Measurements from ENCODE around the gene PLXNA4. TPM values are rescaled to one million over a fixed set of nuclear protein-coding genes. Genes with fewer than 3 reads are reported as not detected.

Gene PLXNA4
- total and polyA plus RNA-seq, 4 donors, result 0.04 to 1.1 (median 0.41) TPM

DNA sequence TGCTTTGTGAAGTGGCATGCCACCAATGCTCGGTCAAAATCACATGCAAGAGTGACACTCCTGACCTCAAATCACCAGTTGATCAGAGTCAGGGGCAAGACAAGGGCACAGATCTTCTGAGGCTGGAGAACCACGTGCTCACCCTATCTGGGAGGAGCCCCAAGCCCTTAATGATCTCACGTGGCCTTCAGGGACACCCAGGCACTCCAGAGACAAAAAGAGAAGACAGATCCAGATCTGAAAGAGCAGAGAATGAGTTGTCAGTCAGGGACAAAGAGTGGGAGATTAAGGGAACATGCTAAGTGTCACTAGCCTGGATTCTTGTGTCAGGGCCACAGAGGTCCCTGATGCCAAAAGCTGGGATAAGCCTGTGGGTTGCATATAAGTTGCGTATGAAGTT, 134.3 kb downstream of the PLXNA4 start:
- no peaks in the 10 kb centered on the region for H3K27me3 ChIP-seq (ENCODE audit: control insufficient read depth in 4 of 4, insufficient read depth in 4 of 4, low read length in 3 of 4)
- no peaks in the 10 kb centered on the region for H3K36me3 ChIP-seq (ENCODE audit: control insufficient read depth in 4 of 4, insufficient read depth in 3 of 4, low read depth in 1 of 4, low read length in 3 of 4)
- H3K9ac ChIP-seq (ENCODE audit: low read depth in 1 of 2, low read length in 2 of 2), result no peak overlapping the region
- DNase-seq (ENCODE audit: low spot score), result no peak
- no peak overlapping the region for H3K27ac ChIP-seq (ENCODE audit: low read depth in 1 of 2, low read length in 2 of 2)
- no peaks in the 10 kb centered on the region for H3K4me1 ChIP-seq (ENCODE audit: control insufficient read depth in 4 of 4, insufficient read depth in 4 of 4, low read length in 3 of 4)
- no peak for TF ChIP-seq YY1 (IDR thresholded peaks at IDR 0.05)
- no peak for TF ChIP-seq HNF4A (conservative IDR thresholded peaks at IDR 0.05)
- TF ChIP-seq, protein P1, sequence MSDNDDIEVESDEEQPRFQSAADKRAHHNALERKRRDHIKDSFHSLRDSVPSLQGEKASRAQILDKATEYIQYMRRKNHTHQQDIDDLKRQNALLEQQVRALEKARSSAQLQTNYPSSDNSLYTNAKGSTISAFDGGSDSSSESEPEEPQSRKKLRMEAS (IDR thresholded peaks at IDR 0.05), result no peak
- TF ChIP-seq GABPA (IDR thresholded peaks at IDR 0.05 in 1 of 2, conservative IDR thresholded peaks at IDR 0.05 in 1 of 2), result no peak
- no peak for TF ChIP-seq HNF4G (IDR thresholded peaks at IDR 0.05)
- TF ChIP-seq, protein P2, sequence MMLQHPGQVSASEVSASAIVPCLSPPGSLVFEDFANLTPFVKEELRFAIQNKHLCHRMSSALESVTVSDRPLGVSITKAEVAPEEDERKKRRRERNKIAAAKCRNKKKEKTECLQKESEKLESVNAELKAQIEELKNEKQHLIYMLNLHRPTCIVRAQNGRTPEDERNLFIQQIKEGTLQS (IDR thresholded peaks at IDR 0.05), result no peak
- TF ChIP-seq FOXA1 (IDR thresholded peaks at IDR 0.05), result no peak
- TF ChIP-seq CTCF (IDR thresholded peaks at IDR 0.05; ENCODE audit: low read depth, low read length, missing input control), result no peak
- no peak for TF ChIP-seq ZBTB33 (IDR thresholded peaks at IDR 0.05)
- TF ChIP-seq EGR1 (IDR thresholded peaks at IDR 0.05; ENCODE audit: low read depth in 2 of 2), result no peak
- TF ChIP-seq, protein P3, sequence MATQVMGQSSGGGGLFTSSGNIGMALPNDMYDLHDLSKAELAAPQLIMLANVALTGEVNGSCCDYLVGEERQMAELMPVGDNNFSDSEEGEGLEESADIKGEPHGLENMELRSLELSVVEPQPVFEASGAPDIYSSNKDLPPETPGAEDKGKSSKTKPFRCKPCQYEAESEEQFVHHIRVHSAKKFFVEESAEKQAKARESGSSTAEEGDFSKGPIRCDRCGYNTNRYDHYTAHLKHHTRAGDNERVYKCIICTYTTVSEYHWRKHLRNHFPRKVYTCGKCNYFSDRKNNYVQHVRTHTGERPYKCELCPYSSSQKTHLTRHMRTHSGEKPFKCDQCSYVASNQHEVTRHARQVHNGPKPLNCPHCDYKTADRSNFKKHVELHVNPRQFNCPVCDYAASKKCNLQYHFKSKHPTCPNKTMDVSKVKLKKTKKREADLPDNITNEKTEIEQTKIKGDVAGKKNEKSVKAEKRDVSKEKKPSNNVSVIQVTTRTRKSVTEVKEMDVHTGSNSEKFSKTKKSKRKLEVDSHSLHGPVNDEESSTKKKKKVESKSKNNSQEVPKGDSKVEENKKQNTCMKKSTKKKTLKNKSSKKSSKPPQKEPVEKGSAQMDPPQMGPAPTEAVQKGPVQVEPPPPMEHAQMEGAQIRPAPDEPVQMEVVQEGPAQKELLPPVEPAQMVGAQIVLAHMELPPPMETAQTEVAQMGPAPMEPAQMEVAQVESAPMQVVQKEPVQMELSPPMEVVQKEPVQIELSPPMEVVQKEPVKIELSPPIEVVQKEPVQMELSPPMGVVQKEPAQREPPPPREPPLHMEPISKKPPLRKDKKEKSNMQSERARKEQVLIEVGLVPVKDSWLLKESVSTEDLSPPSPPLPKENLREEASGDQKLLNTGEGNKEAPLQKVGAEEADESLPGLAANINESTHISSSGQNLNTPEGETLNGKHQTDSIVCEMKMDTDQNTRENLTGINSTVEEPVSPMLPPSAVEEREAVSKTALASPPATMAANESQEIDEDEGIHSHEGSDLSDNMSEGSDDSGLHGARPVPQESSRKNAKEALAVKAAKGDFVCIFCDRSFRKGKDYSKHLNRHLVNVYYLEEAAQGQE (IDR thresholded peaks at IDR 0.05), result no peak
- TF ChIP-seq SP1 (IDR thresholded peaks at IDR 0.05), result no peak
- no peak for TF ChIP-seq JUND (IDR thresholded peaks at IDR 0.05)
- no peak for TF ChIP-seq TAF1 (conservative IDR thresholded peaks at IDR 0.05)
- no peak overlapping the region for H3K4me3 ChIP-seq (ENCODE audit: low read depth in 1 of 3, low read length in 3 of 3)
- H3K9me3 ChIP-seq (ENCODE audit: control insufficient read depth in 4 of 4, low read length in 3 of 4), result no peaks in the 10 kb centered on the region
- 82% methylated on average over 4 of the region's 4 CpGs for WGBS

GRCh38 chr7:132440151-132440550, 136.1 kb downstream of the PLXNA4 start:
- Histone ChIP-seq H3K9me3 (ENCODE audit: control insufficient read depth in 4 of 4, low read length in 3 of 4) (no peaks in the 10 kb centered on the region), H3K27me3 (ENCODE audit: control insufficient read depth in 4 of 4, insufficient read depth in 4 of 4, low read length in 3 of 4) (no peaks in the 10 kb centered on the region), H3K27ac (ENCODE audit: low read depth in 1 of 2, low read length in 2 of 2) (no peak overlapping the region), H3K4me3 (ENCODE audit: low read depth in 1 of 3, low read length in 3 of 3) (no peak overlapping the region), H3K9ac (ENCODE audit: low read depth in 1 of 2, low read length in 2 of 2) (no peak overlapping the region), H3K36me3 (ENCODE audit: control insufficient read depth in 4 of 4, insufficient read depth in 3 of 4, low read depth in 1 of 4, low read length in 3 of 4) (no peaks in the 10 kb centered on the region), H3K4me1 (ENCODE audit: control insufficient read depth in 4 of 4, insufficient read depth in 4 of 4, low read length in 3 of 4) (no peaks in the 10 kb centered on the region)
- DNase-seq (ENCODE audit: low spot score), result no peak
- 88% methylated on average over 5 of the region's 5 CpGs for WGBS
- no peak for TF ChIP-seq FOXA2 (IDR thresholded peaks at IDR 0.05)
- TF ChIP-seq HNF4G (IDR thresholded peaks at IDR 0.05), result no peak
- no peak for TF ChIP-seq RAD21 (IDR thresholded peaks at IDR 0.05)
- no peak for TF ChIP-seq YY1 (IDR thresholded peaks at IDR 0.05)
- TF ChIP-seq, protein P3 (IDR thresholded peaks at IDR 0.05), result no peak
- TF ChIP-seq SP1 (IDR thresholded peaks at IDR 0.05), result no peak
- TF ChIP-seq, protein P2 (IDR thresholded peaks at IDR 0.05), result no peak
- TF ChIP-seq NR2F2 (IDR thresholded peaks at IDR 0.05), result no peak
- no peak for TF ChIP-seq EGR1 (IDR thresholded peaks at IDR 0.05; ENCODE audit: low read depth in 2 of 2)
- TF ChIP-seq HNF4A (conservative IDR thresholded peaks at IDR 0.05), result no peak
- no peak for TF ChIP-seq ZBTB33 (IDR thresholded peaks at IDR 0.05)
- TF ChIP-seq GABPA (IDR thresholded peaks at IDR 0.05 in 1 of 2, conservative IDR thresholded peaks at IDR 0.05 in 1 of 2), result no peak
- TF ChIP-seq RXRA (IDR thresholded peaks at IDR 0.05), result no peak
